Measurements from ENCODE around the gene CLIC5. TPM values are rescaled to one million over a fixed set of nuclear protein-coding genes. Genes with fewer than 3 reads are reported as not detected.

The CLIC5 gene
- total RNA-seq, 2 experiments from 2014 or later: 0.03 to 0.08 TPM

GRCh38 chr6:45930420-45931040, 85.1 kb downstream of the CLIC5 start:
- no peaks in the 10 kb centered on the region for H4K20me1 ChIP-seq (ENCODE audit: insufficient read depth, low read length)
- no TSS peak for BruUV-seq (replicated peaks)
- H3K79me2 ChIP-seq (ENCODE audit: insufficient read depth, low read depth, low read length): no peaks in the 10 kb centered on the region
- POLR2A ChIA-PET: interaction anchor here (0.6 kb wide), 1 partner anchor 858 kb away, joined by 3 read pairs; no protein-coding TSS in a partner anchor
- H3K27ac ChIP-seq (ENCODE audit: low read depth, low read length, poor library complexity, severe bottlenecking): no peak overlapping the region
- H3K4me3 ChIP-seq (ENCODE audit: low read depth, low read length, poor library complexity, severe bottlenecking): no peak overlapping the region
- CTCF ChIA-PET (ENCODE audit: unreplicated experiment): no interaction called here
- H3K36me3 ChIP-seq (ENCODE audit: insufficient read depth, low read length): no peaks in the 10 kb centered on the region
- peak; percentile 97 for TF ChIP-seq CTCF (conservative IDR thresholded peaks at IDR 0.05; ENCODE audit: low read length)
- no peak for TF ChIP-seq EZH2phosphoT487 (IDR thresholded peaks at IDR 0.05; ENCODE audit: borderline replicate concordance, low read depth, low read length)
- no peak overlapping the region for H3K4me2 ChIP-seq (ENCODE audit: low read length)
- H3K9me3 ChIP-seq (ENCODE audit: low read length): no peaks in the 10 kb centered on the region
- peak; percentile 51 for DNase-seq (ENCODE audit: low spot score)
- H3K9me2 ChIP-seq (ENCODE audit: insufficient read depth, low read length): no peaks in the 10 kb centered on the region
- no peaks in the 10 kb centered on the region for H3K4me1 ChIP-seq (ENCODE audit: insufficient read depth, low read length, poor library complexity, severe bottlenecking)
- H2AFZ ChIP-seq (ENCODE audit: low read length): no peak overlapping the region
- intact Hi-C loops (cut with micrococcal nuclease; ENCODE audit: unreplicated experiment): no loop called here

GRCh38 chr6:45929421-45930361, 86.0 kb downstream of the CLIC5 start:
- POLR2A ChIA-PET: no interaction called here
- H2AFZ ChIP-seq (ENCODE audit: low read length): no peak overlapping the region
- no TSS peak for BruUV-seq (replicated peaks)

More at GRCh38 chr6:45929421-45930361, 86.0 kb downstream of the CLIC5 start:
- no peaks in the 10 kb centered on the region for H4K20me1 ChIP-seq (ENCODE audit: insufficient read depth, low read length)
- H3K36me3 ChIP-seq (ENCODE audit: insufficient read depth, low read length): no peaks in the 10 kb centered on the region
- no peaks in the 10 kb centered on the region for H3K4me1 ChIP-seq (ENCODE audit: insufficient read depth, low read length, poor library complexity, severe bottlenecking)
- H3K79me2 ChIP-seq (ENCODE audit: insufficient read depth, low read depth, low read length): no peaks in the 10 kb centered on the region
- no peaks in the 10 kb centered on the region for H3K9me2 ChIP-seq (ENCODE audit: insufficient read depth, low read length)
- intact Hi-C loops (cut with micrococcal nuclease; ENCODE audit: unreplicated experiment): loop anchor here (10.0 kb wide), 3 partner anchors 215 to 505 kb away; no protein-coding TSS in a partner anchor
- CTCF ChIA-PET (ENCODE audit: unreplicated experiment): no interaction called here
- no peak overlapping the region for H3K27ac ChIP-seq (ENCODE audit: low read depth, low read length, poor library complexity, severe bottlenecking)
- no peak overlapping the region for H3K4me3 ChIP-seq (ENCODE audit: low read depth, low read length, poor library complexity, severe bottlenecking)
- TF ChIP-seq CTCF (conservative IDR thresholded peaks at IDR 0.05; ENCODE audit: low read length) (no peak), EZH2phosphoT487 (IDR thresholded peaks at IDR 0.05; ENCODE audit: borderline replicate concordance, low read depth, low read length) (no peak)
- no peak overlapping the region for H3K4me2 ChIP-seq (ENCODE audit: low read length)
- DNase-seq (ENCODE audit: low spot score): no peak
- no peaks in the 10 kb centered on the region for H3K9me3 ChIP-seq (ENCODE audit: low read length)
